Uterus (tissue), 4 donors: ENCODE results near the gene OTOA. TPM values are rescaled to one million over a fixed set of nuclear protein-coding genes. Genes with fewer than 3 reads are reported as not detected.
A peak's percentile ranks its signal among the peaks of the same experiment; 100 is the strongest.

Experiments
- DNase-seq, 2 donors: peaks; one replicate each; pipeline ENCODE4 v3.0.0-alpha.2; 2019 to 2020
- H3K27ac ChIP-seq, 2 donors: fragments of 200-600 bp; sonication (generic); 1 replicate in 1 of 2; 2 replicates in 1 of 2; pipeline ENCODE4 v1.5.1; 2016 to 2018
- H3K27me3 ChIP-seq, 2 donors: fragments of 200-600 bp; sonication (generic); one replicate each; pipeline ENCODE4 v1.5.1; 2018 to 2019; ENCODE audit warnings: control low read depth in 1 of 2
- H3K36me3 ChIP-seq, 2 donors: fragments of 200-600 bp; sonication (generic); one replicate each; pipeline ENCODE4 v1.5.1; 2019; ENCODE audit warnings: control low read depth in 1 of 2
- H3K4me1 ChIP-seq, 2 donors: fragments of 200-600 bp; sonication (generic); one replicate each; pipeline ENCODE4 v1.5.1; 2018 to 2019; ENCODE audit warnings: control low read depth in 1 of 2
- H3K4me3 ChIP-seq, 2 donors: fragments of 200-600 bp; sonication (generic); 1 replicate in 1 of 2; 2 replicates in 1 of 2; pipeline ENCODE4 v1.5.1; 2018 to 2019; ENCODE audit warnings: mild to moderate bottlenecking in 1 of 2
- H3K9me3 ChIP-seq, 2 donors: fragments of 200-600 bp; sonication (generic); one replicate each; pipeline ENCODE4 v1.5.1; 2019; ENCODE audit warnings: control low read depth in 1 of 2
- CTCF ChIP-seq, 4 experiments: fragments of 200-600 bp in 2 of 4; fragments of 450-650 bp in 2 of 4; sonication (generic) in 2 of 4; IDR thresholded peaks; one replicate each; pipeline ENCODE4 v1.5.1; 2016 to 2019; ENCODE audit warnings: antibody characterized with exemption in 4 of 4, mild to moderate bottlenecking in 2 of 4, moderate library complexity in 1 of 4
- POLR2A ChIP-seq, 2 donors: fragments of 450-650 bp; IDR thresholded peaks; one replicate each; pipeline ENCODE4 v1.6.1; 2016; ENCODE audit warnings: antibody characterized with exemption in 2 of 2, mild to moderate bottlenecking in 1 of 2, moderate library complexity in 1 of 2
- intact Hi-C: fragments of 100-400 bp; cut with DNase I; formaldehyde crosslinking; loops from one replicate; pipeline ENCODE4 v1.15.1; 2023; ENCODE audit warnings: low total_unique reads
- total RNA-seq, 4 donors: library from RNA; depleted of rRNA in 3 of 4; stranded (reverse); fragments of >200 nt in 3 of 4; gene quantifications; one replicate each; pipeline versions ENCODE4 v1.1.0 to v1.2.4, GENCODE V29; 2014 to 2023
- donor health status: DM: yes; HTN: yes; CAD: no.

OTOA gene
- total RNA-seq, 4 donors from 2014 or later: 0.21 to 0.28 TPM; not detected in 2

GRCh38 chr16:21703589-21704174 is 39.9 kb downstream of the OTOA start:
- H3K9me3 ChIP-seq: no peaks in the 10 kb centered on the region
- intact Hi-C loops: no loop called here
- no peaks in the 10 kb centered on the region for H3K36me3 ChIP-seq
- H3K27me3 ChIP-seq: no peaks in the 10 kb centered on the region
- no peak for DNase-seq
- H3K4me1 ChIP-seq: no peaks in the 10 kb centered on the region
- H3K4me3 ChIP-seq: no peak overlapping the region
- H3K27ac ChIP-seq: no peak overlapping the region
- no peak for TF ChIP-seq CTCF (IDR thresholded peaks at IDR 0.05)
- TF ChIP-seq POLR2A (IDR thresholded peaks at IDR 0.05): no peak

- no peak for DNase-seq
- H3K36me3 ChIP-seq: no peaks in the 10 kb centered on the region
- H3K27ac ChIP-seq: no peak overlapping the region
- H3K9me3 ChIP-seq: no peaks in the 10 kb centered on the region
- TF ChIP-seq CTCF (IDR thresholded peaks at IDR 0.05) (no peak), POLR2A (IDR thresholded peaks at IDR 0.05) (no peak)
- H3K27me3 ChIP-seq: no peaks in the 10 kb centered on the region
- H3K4me1 ChIP-seq: no peaks in the 10 kb centered on the region
- intact Hi-C loops: no loop called here
- no peak overlapping the region for H3K4me3 ChIP-seq
These were observed 40.5 kb downstream of the OTOA start for GRCh38 chr16:21704266-21704665.

GRCh38 chr16:21704733-21705132 is 41.0 kb downstream of the OTOA start:
- H3K36me3 ChIP-seq: no peaks in the 10 kb centered on the region
- no peak overlapping the region for H3K27ac ChIP-seq
- H3K9me3 ChIP-seq: no peaks in the 10 kb centered on the region
- DNase-seq: no peak
- no peaks in the 10 kb centered on the region for H3K4me1 ChIP-seq
- H3K4me3 ChIP-seq: no peak overlapping the region
- TF ChIP-seq POLR2A (IDR thresholded peaks at IDR 0.05) (no peak), CTCF (IDR thresholded peaks at IDR 0.05) (no peak)
- intact Hi-C loops: no loop called here
- H3K27me3 ChIP-seq: no peaks in the 10 kb centered on the region

GRCh38 chr16:21708533-21709115 is 44.9 kb downstream of the OTOA start:
- intact Hi-C loops: no loop called here
- peak; percentile 66 to 73 for DNase-seq
- H3K9me3 ChIP-seq: no peaks in the 10 kb centered on the region
- H3K27ac ChIP-seq: no peak overlapping the region
- H3K27me3 ChIP-seq: no peaks in the 10 kb centered on the region
- H3K4me3 ChIP-seq: no peak overlapping the region
- TF ChIP-seq POLR2A (IDR thresholded peaks at IDR 0.05) (no peak), CTCF (IDR thresholded peaks at IDR 0.05) (peak; percentile 69 to 76 (median 73))
- H3K4me1 ChIP-seq: no peaks in the 10 kb centered on the region
- H3K36me3 ChIP-seq: no peaks in the 10 kb centered on the region

GRCh38 chr16:21710938-21711337 is 47.2 kb downstream of the OTOA start:
- intact Hi-C loops: no loop called here
- H3K27me3 ChIP-seq: no peaks in the 10 kb centered on the region
- no peak for DNase-seq
- no peaks in the 10 kb centered on the region for H3K9me3 ChIP-seq
- H3K4me3 ChIP-seq: no peak overlapping the region
- TF ChIP-seq CTCF (IDR thresholded peaks at IDR 0.05) (no peak), POLR2A (IDR thresholded peaks at IDR 0.05) (no peak)
- H3K4me1 ChIP-seq: no peaks in the 10 kb centered on the region
- H3K36me3 ChIP-seq: no peaks in the 10 kb centered on the region
- no peak overlapping the region for H3K27ac ChIP-seq
